ENCODE data around the gene FOXO6.
A peak's percentile ranks its signal among the peaks of the same experiment; 100 is the strongest.
"Not testable (repeated sequence)": the region's sequence is repeated elsewhere in the genome, so short reads cannot be mapped to it uniquely, and the experiment has no call there.

Gene FOXO6

DNA sequence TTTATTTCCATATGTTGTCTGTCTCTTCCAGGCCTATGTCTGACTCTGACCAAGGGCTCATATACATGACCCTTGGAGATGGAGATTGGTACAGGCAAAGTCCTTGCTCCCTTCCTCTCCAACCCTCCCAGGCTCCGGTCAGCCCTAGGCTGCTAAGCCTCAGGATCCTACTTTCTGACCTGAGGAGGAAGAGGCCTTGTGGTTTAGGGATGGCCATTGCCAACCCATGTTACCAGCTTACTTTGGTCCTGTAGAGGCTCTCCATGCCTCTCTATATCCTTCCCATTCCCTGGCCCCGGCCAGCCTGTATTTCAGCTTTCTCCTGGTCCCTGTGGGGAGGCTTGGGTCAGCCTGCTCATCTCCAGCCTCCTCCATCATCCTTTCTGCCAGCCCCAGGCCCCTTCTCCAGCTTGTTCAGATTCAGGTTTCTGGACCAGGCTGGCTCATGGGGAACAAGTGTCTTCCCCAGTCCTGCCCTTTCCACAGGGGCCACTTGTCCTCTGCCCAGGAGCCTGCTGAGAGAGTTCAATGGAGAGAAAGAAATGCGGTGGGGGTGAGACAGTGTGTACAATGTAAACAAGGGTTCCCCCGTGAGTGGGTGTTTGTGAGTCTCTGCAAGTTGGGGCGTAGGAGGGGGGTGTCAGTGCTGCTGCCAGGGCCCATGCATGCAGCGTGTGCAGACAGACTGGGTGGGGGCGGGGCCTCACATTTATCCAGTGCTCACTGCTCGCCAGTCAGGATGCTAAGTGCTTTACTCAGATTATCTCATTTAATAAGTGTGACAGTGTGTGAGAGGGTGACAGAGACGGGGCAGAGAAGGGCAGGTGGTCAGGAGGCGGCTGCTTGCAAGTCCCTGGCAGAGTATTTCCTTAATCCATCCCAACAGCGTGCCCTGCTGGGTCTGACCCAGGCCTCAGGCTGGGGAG is 31.3 kb upstream of the FOXO6 start:
- no peak for DNase-seq

DNA sequence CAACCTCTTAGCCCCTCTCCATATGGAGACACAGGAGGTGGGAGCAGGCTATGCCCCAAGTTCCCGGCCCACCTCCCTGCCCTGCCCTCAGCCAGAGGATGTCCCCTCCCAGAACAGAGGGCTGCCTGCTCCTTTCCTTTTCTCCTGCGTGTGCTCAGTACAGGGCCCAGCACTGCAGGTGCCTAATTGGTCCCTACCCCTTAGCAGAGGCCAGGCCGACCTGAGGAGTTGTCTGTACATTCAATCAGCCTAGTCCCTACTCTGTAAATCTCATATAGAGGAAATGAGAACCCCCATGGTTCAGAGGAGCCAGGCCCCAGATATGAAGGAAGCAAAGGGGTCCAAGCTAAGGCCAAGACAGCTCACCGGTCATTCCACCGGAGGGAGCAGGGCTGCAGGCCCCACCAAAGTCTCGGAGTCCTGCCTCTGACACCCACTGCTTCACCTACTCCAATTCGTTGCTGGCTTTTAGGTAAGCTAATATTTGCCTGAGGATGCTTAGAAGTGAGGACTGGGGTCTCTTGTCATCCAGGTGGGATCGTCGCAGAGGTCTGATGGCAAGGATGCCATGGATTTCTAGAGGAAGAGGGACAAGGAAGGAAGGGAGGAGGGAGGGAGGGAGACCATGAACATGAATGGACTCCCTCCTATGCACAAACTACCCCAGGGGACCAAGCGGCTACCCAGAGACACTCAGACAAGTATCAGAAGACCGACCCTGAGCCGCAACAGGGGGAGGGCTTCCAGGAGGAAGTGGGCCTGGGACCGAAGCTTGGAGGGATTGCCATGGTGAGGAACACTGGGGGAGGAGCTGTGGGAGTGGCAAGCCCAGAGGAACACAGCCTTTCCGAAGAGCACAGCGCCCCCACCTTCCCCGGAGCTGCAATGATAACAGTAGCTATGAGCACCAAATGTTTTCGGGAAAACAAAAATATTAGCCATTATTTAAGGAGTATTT is 30.4 kb upstream of the FOXO6 start:
- DNase-seq, result no peak

DNA sequence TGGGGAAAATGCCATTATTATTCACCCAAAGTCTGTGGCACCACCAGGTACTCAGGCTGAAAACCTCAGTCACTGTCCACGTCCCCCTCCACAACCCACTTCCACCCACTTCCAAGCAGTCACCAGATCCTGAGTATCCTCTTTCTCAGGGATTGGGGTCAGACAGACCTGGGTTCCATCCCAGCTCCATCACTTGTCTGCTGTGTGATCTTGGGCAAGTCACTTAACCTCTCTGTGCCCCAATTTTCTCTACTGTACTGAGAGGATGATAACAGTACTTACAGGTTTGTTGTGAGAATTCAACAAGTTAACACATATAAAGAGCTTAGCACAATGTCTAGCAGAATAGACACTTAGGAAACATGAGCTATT is 29.7 kb upstream of the FOXO6 start:
- no peak for DNase-seq

DNA sequence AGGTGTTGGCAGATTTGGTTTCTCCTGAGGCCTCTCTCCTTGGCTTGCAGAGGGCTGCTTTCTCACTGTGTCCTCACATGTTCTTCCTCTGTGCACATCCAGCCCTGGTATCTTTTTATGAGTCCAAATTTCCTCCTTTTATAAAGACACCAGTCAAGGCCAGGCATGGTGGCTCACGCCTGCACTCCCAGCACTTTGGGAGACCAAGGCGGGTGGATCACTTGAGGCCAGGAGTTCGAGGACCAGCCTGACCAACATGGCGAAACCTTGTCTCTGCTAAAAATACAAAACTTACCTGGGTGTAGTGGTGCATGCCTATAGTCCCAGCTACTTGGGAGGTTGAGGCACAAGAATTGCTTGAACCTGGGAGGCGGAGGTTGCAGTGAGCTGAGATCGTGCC is 29.1 kb upstream of the FOXO6 start:
- not testable (repeated sequence) for DNase-seq

DNA sequence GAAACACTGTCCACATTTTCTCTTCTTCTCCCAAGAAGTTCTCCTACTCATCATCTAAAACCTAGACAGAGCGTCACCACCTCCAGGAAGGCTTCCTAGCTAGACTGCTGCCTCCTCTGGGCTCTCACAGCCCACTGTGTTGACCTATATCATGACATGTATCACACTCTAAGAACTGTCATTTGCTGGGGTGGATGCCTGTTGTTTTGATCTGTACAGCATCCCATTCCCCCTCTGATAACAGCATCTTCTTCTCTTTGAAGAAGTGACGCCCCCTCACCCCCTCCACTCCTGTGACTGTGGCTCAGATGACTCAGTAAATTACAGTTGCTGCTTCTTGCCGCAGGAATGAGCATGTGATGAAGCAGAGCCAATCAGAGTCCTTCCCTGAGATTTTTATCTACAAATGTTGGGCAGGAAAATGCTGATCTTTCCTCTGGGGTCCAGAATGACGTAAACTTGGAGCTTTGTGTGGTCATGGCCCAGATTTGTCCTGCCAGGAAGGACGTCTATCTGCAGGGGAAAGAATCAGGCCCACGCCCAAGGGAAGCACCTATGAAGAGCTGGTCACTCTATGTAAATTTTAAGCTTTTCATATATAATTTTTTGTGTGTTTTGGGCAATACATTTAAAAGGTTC is 28.0 kb upstream of the FOXO6 start:
- no peak for DNase-seq

DNA sequence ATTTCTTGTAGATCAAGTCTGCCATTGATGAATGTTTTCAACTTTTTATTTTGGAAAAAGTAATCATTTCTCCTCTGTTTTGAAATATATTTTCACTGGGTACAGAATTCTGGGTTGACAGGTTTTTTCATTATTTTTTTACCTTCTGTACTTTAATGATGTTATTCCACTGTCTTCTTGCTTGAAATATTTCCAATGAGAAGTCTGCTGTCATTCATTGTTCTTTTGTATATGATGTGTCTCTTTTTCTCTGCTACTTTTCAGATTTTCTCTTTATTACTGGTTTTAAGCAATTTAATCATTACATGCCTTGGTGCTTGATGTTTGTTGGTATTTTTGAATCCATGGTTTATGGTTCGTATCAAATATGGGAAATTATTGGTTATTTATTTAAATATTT is 22.4 kb upstream of the FOXO6 start:
- no peak for DNase-seq

DNA sequence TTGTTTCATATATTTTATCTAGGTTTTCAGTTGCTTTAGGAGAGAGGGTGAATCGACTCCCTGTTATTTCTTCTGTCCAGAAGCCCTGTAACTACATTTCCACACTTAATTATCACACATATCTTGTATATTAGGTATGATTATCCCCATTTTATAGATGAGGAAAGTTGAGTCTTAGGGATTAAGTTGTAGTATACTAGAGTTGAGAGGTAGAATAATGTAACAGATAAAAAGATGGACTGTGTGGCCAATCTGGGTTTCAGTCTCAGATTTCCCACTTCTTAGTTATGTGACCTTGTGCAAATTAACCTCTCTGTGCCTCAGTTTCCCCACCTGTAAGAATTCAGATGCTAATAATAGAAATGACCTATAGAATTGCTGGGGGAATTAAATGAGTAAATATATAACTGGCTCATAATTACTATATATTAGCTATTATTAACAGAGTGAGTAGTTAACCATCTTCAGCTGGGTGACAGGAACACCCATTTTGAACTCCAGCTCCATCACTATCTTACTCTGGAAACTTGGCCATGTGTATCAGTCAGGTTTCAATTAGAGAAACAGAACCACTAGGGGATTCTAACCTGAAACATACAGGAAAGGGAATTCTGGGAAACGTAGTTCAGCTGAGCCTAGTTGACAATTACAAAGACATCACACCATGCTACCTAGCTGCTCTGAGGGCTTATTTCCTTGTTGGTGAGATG is 20.4 kb upstream of the FOXO6 start:
- no peak for DNase-seq

DNA sequence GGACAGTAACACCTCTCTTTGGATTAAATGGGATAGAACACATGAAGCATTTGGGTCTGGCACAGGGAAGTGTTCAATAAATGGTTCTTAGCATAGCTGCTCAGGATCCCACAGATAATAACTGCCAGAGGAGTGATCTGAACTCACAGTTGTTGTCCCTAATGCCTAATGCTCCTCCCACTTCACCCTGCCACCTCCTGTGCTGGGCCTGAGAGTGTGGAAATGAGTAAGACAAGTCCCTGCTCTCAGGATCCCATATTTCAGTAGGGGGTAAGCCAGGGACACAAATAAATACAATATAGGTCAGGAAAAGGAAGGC is 19.9 kb upstream of the FOXO6 start:
- DNase-seq, result no peak

DNA sequence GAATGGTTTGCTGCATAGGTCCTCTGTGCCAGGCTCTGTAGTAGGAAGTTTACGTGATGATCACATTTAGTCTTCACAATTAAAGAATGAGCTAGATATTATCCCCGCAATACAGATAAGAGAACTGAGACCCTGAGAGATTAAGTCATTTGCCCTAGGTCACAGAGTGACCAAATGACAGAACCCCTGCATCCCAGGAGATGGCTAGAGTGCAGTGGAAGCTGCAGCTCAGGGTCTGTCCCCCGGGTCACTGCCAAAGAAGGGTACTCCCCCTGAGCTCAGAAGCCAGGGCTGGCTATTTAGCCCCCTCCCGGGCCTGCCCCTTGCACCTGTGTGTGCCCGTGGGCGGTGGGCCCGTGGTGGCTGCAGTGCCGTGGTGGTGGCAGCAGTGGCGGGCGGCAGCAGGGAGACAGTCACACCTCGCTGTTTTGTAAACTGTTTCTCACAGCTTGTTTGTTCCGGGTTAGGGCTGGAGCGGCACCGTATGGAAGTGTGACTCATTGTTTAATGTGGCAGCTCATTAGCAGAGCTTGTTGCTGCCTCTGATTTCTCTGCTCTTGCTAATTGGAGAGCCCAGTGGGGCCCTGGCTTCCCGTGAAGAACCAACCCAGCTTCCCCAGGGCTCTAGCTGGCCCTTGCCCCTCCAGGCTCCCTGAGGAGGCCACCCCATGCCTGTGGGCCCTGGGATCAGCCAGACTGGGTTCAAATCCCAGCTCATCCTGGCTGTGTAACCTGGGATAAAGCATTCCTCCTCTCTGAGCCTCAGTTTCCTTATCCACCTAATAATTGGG is 19.3 kb upstream of the FOXO6 start:
- DNase-seq, result no peak

DNA sequence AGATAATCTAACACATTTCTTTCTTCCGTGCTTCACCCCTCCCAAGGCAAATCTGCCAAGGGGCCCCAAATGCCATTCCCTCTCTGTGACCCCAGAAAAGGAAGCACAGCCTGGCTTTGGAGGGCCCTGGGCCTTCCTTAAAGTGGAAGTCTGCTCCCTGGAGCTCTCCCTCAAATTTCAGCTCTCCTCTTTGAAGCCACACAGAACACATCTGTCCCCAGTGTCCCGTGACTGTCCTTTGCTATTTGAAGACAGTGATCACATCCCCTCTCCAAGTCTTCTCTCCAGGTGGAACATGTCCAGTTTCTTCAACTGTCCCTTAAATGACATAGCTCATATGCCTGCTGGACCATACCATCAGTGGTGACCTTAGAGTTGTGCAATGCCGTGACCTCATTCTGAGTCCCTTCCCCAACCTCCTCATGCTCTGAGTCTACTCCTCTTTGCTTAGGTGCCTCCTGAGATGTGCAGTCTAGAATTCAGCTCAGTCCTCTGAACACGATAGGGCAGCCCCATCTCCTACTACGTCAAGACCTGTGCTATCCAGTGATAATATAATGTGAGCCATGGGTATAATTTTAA is 18.4 kb upstream of the FOXO6 start:
- DNase-seq, result no peak

DNA sequence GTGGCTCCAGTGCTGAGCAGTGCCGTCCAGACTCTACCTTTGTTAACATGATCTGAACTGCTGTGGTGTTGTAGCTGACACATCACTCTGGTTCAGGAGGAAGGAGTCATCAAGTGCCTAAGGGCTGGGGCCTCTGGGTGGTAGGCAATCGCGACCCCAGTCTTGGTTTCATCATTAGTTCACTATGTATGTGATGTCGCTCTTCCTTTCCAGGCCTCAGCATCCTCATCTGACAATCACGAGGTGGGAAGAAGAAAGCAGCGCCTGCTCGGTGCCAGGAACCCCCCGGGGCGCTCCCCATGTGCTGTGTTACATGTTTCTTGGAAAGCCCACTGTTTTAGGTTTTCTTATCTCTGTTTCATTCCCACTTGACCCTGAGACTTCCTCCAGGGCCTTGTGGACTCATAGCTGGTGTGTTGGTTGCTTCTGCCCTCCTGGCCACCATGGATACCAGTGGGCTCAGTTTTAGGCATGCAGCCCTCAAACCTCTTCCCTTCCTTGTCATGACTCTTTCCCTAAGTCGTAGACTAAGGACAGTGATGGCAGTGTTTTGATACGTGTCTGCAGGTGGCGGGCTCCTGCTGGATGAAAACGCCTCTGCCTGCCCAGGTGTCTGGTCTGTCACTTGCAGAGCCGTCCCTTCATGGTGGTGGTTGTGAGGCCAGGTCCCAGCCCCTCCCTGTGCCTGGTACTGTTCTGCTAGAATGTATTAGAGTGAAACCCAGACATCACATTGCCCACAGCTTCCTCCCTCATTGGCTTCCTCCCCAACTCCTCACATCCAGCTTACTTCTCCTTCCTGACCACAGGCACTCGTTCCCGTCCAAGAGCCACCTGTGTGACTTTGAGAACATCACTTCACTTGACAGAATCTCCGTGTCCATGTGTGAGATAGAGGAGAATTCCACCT is 17.2 kb upstream of the FOXO6 start:
- peak; percentile 46 for DNase-seq

DNA sequence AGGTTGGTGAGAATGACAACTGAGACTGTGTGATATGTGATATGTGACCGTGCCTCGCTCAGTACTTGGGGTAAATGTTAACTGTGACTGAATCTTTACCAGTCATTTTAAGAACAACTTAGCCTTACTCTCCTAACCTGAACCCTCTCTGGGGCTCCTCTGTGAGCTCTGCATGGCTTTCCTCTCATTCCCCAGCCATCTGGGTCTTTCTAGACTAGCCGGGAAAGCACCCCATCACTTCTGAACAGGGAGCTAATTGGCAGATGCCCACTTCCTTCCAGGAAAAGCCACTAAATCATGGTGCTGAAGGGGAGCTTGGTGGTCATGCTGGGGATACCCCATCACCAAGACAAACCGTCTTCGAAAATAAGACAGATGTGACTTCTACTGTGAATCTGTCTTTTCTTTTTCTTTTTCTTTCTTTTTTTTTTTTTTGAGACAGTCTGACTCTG is 16.5 kb upstream of the FOXO6 start:
- DNase-seq, result no peak

DNA sequence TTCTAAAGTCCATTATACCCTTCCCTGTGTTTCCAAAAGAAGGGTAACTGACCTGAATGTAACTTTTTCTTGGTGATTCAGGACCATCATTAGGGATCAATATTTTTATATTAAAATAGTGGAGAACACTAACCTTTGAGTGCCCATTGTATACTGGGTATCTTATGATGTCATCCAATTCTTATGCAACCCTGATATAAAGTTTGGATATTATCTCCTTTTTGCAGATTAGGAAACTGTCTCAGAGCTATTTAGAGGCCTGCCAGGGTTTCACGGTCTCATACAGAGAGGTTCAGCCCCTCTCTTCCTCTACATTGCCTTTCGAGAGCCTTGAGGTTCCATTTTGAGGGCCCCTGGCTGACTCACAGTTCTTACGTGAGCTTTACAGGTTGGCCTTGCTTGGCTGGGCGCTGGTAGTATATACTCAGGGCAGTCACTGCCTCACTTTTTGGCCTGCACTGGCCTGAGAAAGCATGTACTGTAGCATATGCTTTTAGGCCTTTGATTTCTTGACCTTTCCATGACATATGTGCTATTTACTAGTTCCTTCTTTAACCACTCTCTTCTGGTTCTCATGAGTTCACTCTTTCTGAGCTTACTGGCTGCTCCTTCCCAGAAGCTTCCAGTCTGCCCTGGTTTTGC is 15.7 kb upstream of the FOXO6 start:
- no peak for DNase-seq

DNA sequence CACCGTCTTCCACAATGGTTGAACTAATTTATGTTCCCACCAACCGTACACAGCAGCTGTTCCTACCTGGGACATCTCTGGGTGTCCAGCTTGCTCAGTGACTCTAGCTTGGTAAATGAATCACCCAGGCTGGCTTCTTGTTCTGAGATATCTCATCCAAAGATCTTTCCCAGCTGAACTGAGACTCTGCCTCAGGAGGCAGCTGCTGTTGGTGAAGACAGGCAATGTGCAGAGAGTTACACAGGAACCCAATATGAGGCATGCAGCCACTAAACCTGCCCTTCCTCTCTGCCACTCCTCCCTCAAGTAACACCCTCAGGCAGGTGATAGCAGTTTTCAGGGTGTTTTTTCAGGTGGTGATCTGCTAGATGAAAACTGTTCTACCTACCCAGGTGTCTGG is 14.0 kb upstream of the FOXO6 start:
- DNase-seq, result no peak

DNA sequence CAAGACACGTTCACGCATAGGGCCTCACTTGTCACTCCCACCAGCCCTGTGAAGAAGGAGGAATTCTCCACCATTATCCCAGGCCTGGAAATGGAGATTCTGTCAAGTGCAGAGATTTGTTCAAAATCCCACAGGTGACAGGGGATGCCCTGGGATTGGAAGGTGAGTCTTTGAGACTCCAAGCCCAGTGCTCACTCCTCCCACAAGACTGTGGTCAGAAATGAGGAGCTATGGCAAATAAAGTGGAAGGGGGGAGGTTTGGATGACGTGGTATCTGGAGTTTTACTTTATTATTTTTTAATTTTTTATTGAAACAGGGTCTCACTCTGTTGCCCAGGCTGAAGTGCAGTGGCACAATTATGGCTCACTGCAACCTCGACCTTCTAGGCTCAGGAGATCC is 12.8 kb upstream of the FOXO6 start:
- DNase-seq, result no peak

DNA sequence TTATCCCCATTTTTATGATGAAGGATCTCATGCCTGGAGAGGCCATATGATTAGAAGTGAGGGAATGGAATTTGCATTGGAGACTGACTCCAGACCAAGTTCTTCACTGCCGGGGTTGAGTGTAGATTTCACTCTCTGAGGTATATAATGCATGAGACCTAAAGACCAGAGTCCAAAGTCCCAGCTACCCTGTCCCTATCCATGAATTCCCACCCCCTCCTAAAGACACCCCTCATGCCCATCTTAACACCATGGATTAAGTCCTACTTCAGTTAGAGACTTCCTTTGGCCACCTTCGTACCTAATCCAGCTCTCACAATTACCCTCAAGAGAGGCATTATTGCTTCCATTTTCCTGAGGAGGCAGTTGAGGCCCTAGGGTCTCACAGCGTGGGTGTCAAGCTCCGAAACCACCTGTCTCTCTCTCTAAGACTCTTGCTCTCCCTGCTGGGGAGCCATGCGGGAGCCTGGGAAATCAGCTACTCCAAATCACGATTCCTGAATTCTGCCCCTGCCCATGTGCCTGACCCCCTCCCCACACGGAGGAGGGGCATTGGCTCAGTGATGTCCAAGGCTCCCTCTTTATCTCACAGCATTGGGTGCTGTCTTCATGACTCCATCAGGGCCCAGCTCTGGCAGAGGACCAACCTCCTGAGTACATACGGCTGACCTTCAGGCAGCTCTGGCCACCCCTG is 11.7 kb upstream of the FOXO6 start:
- DNase-seq, result no peak

DNA sequence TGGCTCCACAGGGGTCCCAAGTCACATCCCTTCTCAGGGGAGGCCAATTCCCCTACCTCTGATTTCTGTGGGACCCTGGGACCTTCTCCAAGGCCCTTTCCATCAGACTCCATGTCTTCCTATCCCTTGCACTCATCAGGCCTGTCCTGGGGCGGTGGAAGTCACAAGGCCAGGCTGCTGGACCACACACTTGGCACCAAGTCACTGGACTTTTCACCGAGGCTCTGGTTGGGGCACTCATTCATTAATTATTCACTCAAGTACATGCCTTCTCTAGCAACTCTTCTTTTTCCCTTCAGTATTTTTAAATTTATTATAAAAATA is 11.2 kb upstream of the FOXO6 start:
- no peak for DNase-seq

DNA sequence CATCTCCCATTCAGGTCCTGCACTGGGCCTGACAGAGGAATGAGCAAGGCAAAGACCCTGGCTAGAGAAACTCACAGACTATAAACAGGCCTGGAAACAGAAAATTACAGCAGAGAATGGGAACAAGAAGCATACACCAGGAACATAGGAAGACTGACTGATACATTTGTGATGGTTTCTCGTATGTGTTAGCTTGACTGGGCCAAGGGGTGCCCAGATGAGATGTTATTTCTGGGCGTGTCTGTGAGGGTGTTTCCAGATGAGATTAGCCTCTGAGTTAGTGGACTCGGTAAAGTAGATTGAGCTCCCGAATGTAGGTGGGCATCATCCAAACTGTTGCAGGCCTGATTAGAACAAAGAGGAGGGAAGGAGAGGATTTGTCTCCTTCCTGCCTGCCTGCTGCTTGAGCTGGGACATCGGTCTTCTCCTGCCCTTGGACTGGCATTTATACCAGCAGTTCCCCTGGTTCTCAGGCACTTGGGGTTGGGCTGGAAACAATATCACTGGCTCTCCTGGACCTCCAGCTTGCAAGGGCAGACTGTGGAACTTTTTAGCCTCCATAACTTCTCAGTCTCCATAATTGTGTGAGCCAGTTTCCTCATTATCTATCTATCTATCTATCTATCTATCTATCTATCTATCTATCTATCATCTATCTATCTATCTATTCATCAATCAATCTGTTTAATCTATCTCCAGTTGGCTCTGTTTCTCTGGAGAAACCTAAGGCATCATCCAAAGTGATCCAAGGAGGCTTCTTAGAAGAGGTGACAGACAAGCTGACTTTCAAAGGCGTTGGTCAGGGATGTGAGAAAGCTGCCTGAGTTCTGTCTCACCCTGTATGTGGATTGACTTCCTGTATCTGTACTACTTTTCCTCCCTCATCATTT is 9.7 kb upstream of the FOXO6 start:
- no peak for DNase-seq
